Glomerular visceral epithelial cell (primary cell): ENCODE measurements around the gene DMP1.
"Not testable (repeated sequence)": the region's sequence is repeated elsewhere in the genome, so short reads cannot be mapped to it uniquely, and the experiment has no call there.

Experiments
- DNase-seq: peaks from one replicate; pipeline ENCODE4 v3.0.0-alpha.2; 2016; ENCODE audit errors: extremely low spot score

DMP1 gene

DNA sequence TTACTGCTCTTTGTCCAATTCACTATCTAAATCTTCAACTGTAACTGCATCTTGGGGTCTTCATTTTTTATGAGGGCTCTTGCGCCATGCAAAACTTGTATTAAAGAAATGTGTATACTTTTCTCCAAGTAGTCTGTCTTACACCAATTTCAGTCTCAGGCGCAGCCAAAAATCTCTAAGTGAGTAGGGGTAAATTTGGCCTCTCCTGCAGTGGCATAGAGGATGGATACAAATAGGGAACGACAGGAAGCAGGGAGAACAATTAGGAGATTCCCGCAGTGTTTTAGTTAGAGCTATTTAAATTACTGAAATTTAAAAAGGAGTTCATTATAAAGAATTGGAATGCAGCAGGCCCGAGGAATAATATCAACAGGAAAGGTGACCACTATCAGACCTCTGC lies 30.2 kb downstream of the DMP1 start:
- DNase-seq = no peak

DNA sequence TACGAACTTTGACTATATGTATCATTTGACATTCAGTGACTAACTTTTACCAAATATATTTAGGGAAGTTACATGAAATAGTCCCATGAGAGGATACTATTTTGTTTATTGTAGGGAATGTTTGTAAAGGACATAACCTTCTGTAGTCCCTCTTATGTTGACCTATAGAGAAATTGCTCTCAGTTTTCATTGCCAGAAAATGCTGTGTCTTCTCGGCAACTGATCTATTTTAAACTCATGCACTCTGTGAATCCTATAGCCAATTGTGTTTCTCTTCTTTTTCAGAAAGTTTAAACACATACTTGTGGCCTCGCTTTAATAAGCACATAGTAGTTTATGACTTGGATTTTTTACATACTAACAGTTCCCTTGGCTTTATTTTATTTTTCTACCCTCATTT lies 38.2 kb downstream of the DMP1 start:
- no peak for DNase-seq

DNA sequence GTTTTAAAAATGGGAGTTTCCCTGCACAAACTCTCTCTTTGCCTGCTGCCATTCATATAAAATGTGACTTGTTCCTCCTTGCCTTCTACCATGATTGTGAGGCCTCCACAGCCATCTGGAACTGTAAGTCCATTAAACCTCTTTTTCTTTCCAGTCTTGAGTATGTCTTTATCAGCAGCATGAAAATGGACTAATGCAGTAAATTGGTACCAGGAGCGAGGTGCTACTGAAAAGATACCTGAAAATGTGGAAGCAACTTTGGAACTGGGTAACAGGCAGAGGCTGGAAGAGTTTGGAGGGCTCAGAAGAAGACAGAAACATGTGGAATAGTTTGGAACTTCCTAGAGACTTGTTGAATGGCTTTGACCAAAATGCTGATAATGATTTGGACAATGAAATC lies 40.9 kb downstream of the DMP1 start:
- DNase-seq = not testable (repeated sequence)

DNA sequence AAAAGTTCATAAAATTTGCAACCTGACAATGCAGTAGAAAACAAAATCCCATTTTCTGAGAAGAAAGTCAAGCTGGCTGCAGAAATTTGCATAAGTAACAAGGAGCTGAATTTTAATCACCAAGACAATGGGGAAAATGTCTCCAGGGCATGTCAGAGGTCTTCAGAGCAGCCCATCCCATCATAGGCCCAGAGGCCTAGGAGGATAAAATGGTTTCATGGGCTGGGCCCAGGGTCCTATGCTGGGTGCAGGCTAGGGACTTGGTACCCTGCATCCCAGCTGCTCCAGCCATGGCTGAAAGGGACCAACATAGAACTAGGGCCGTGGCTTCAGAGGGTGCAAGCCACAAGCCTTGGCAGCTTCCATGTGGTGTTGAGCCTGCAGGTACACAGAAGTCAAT lies 42.0 kb downstream of the DMP1 start:
- not testable (repeated sequence) for DNase-seq

DNA sequence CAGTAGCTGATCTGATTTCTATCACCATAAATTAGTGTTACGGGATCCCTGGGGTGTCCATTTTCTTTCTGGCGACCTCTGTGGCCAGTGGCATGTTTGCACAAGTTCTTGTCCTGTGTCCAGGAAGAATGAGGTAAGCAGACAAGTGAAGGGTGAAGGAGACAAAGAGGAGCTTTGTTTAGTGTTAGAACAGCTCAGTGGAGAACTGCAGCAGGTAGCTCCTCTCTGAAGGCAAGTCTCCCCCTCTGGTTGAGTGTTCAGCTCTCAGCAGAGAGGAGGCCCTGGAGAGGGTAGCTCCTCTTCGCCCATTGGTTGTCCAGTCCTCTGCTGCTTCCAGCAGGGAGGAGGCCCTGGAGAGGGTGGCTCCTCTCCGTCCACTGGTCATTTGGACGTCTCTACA lies 47.2 kb downstream of the DMP1 start:
- no peak for DNase-seq

DNA sequence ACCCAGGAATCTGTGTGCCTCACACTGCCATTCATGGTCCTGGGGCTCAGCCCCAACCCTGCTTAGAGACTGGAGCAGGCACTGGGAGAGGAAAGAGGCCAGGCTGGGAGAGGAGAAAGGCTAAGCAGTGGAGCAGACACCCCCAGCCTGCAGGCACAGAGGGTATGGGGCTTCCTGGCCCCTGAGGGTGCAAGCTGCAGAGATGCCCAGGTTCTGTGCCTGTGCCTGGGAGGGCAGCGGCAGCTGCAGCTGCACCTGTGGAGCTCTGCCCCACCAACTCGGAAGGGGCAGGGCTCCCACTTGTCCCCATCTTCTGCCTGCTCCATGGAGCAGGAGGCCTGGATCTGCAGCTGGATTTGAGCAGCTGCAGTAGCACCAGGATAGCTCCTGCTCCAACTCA lies 47.9 kb downstream of the DMP1 start:
- DNase-seq = no peak

DNA sequence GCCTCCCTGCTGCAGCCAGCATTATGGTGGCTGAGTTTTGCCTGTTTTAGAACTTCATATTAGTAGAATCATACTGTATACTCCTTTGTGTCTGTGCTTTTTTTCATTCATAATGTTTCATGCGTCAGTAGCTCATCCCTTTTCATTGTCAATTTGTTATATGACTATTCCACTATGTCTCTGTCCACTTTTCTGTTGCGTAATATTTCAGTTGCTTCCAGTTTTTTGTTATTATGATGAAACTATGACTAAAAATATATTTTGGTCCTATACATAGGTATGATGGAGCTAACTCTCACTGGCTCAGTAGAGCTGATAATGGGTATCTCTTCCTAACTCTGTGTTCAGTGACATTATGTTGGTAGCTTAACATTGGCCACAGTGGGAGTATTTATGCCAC lies 48.3 kb downstream of the DMP1 start:
- DNase-seq = no peak

DNA sequence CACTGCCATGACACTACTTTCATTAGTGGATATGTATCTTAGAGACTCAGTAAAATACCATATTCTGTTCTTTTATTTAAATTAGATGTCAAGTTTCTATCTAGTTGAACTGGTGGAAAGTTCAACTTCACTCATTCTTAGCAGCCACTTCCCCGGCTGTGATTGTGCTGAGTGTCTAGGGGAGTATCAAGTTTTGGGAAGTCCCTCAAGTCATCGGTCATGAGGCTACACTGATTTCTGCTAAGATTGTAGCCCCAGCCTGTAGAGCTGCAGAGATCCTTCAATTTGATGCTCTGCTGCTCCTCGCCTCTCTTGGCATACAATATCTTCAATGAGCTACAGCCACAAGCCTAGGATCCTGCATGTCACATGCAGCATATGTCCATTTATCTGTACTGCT lies 53.9 kb downstream of the DMP1 start:
- no peak for DNase-seq

DNA sequence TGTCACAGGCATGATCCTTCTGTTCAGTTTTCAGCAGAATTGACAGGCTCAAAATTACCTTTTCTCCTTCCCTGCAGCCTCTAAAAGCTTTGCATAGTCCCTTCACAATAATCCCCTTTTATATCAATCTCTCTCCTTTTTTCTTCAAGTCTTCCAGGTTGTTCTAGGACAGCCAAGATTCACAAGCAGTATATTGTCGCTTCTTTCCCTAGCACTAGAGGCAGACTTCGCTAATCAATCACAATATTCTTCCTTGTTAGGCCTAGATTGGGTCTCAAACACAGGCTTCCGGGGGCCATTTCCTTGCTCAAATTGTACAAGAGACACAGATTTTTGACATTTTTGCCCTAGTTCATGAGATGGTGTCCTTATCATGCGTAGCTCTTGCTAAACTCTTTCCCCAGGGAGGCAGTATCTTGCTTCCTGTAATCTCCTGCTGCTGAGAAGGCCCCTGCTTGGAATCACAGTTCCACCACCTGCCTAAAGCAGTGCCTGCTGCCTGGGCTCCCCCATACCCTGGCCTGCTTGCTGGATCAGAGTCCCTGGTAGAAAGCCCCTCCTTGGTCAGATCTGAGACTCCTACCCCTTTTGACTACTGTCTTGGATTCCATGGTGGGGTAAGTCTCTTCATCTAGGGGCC lies 57.3 kb downstream of the DMP1 start:
- no peak for DNase-seq
